GM19395 (cell line): ENCODE data around the gene MEA1.
"Not testable (repeated sequence)": the region's sequence is repeated elsewhere in the genome, so short reads cannot be mapped to it uniquely, and the experiment has no call there.

ENCODE experiments used
- ATAC-seq: cut with Tn5 transposase; IDR thresholded peaks from one replicate; pipeline ENCODE4 v1.9.1; 2021; ENCODE audit warnings: mild to moderate bottlenecking, moderate library complexity; ENCODE audit not compliant: unreplicated experiment

The MEA1 gene

GRCh38 chr6:43013843-43014433, at the start of gene MEA1, which contains the start of gene KLHDC3:
MEA1 (minus strand) TSS chr6:43013946; CDS start chr6:43013813, 133 bp downstream.
KLHDC3 (plus strand) TSS chr6:43014249; CDS start chr6:43017193, 2,944 bp downstream.
- peak; percentile 91 for ATAC-seq

GRCh38 chr6:43062818-43063217, 49.1 kb upstream of the MEA1 start:
- no peak for ATAC-seq

GRCh38 chr6:43061861-43062260, 48.1 kb upstream of the MEA1 start:
- ATAC-seq: no peak

GRCh38 chr6:43060755-43061633, 47.2 kb upstream of the MEA1 start:
- no peak for ATAC-seq

GRCh38 chr6:43060034-43060754, 46.4 kb upstream of the MEA1 start:
- no peak for ATAC-seq

- ATAC-seq: peak; percentile 89
These were observed 45.7 kb upstream of the MEA1 start, which contains the start of the genes KLC4 and MRPL2 for GRCh38 chr6:43059168-43060033. KLC4 (plus strand) TSS chr6:43059631; CDS start chr6:43061336, 1,705 bp downstream. MRPL2 (minus strand) TSS chr6:43059434; CDS start chr6:43059381, 53 bp downstream.

GRCh38 chr6:43058531-43058930, 44.8 kb upstream of the MEA1 start:
- ATAC-seq: no peak

- no peak for ATAC-seq
These were observed 42.2 kb upstream of the MEA1 start for GRCh38 chr6:43055966-43056365.

- no peak for ATAC-seq
These were observed 40.6 kb upstream of the MEA1 start for GRCh38 chr6:43054206-43054943.

GRCh38 chr6:43053545-43054205, 39.9 kb upstream of the MEA1 start, which contains the start of gene CUL7:
CUL7 (minus strand) TSS chr6:43053851; CDS start chr6:43052788, 1,063 bp downstream.
- peak; percentile 87 for ATAC-seq

- ATAC-seq: peak; percentile 16
These were observed 39.2 kb upstream of the MEA1 start for GRCh38 chr6:43052842-43053544.

GRCh38 chr6:43052225-43052841, 38.6 kb upstream of the MEA1 start:
- ATAC-seq: no peak

GRCh38 chr6:43050981-43051380, 37.2 kb upstream of the MEA1 start:
- ATAC-seq: no peak

GRCh38 chr6:43047998-43048397, 34.3 kb upstream of the MEA1 start:
- ATAC-seq: no peak

GRCh38 chr6:43045371-43045930, 31.7 kb upstream of the MEA1 start:
- no peak for ATAC-seq

GRCh38 chr6:43043310-43043709, 29.6 kb upstream of the MEA1 start:
- no peak for ATAC-seq

- ATAC-seq: not testable (repeated sequence)
These were observed 27.7 kb upstream of the MEA1 start for GRCh38 chr6:43041475-43041874.
